H1 (cell line): Measurements from ENCODE around the gene OTOS. TPM values are rescaled to one million over a fixed set of nuclear protein-coding genes. Genes with fewer than 3 reads are reported as not detected.

Experiments
- ATF3 ChIP-seq: IDR thresholded peaks from 2 replicates; pipeline ENCODE4 v1.6.1; 2011; ENCODE audit warnings: low read depth, mild to moderate bottlenecking, low read length; ENCODE audit not compliant: insufficient read depth
- RFX5 ChIP-seq: IDR thresholded peaks from 2 replicates; pipeline ENCODE4 v1.6.1; 2011; ENCODE audit warnings: low read depth, low read length, improper control_type of control experiment, borderline replicate concordance
- SIN3A ChIP-seq, 2 experiments: IDR thresholded peaks in 1 of 2; conservative IDR thresholded peaks in 1 of 2; 2 replicates each; pipeline ENCODE4 v1.6.1; 2011 to 2012; ENCODE audit warnings: low read length in 2 of 2, improper control_type of control experiment in 1 of 2, low read depth in 1 of 2, mild to moderate bottlenecking in 1 of 2
- polyA plus RNA-seq, 7 experiments: library from polyadenylated mRNA; depleted of rRNA in 3 of 7; stranded (reverse) in 5 of 7; unstranded in 2 of 7; fragments of >200 nt in 5 of 7; fragments of 200-250 nt in 2 of 7; gene quantifications; 1 replicate in 5 of 7; 2 replicates in 1 of 7; 4 replicates in 1 of 7; pipeline versions ENCODE4 v1.2.1 to v1.2.3, GENCODE V29; 2011 to 2013; ENCODE audit warnings: missing spikeins in 2 of 7, mixed read lengths in 2 of 7
- total RNA-seq: library from RNA; stranded (reverse); fragmentation: NEBNext Ultra II Directional; extraction: Animal tissue kit (Norgen Biotek cat#: 25700); gene quantifications from 2 replicates; pipeline ENCODE4 v1.2.1, GENCODE V29; 2021
- TF ChIP-seq, protein P1 (sequence below): fragments of 300-600 bp; sonication (generic); IDR thresholded peaks from 2 replicates; pipeline ENCODE4 v1.7.1; 2012; ENCODE audit warnings: low read length, moderate library complexity, mild to moderate bottlenecking, inconsistent platforms; ENCODE audit not compliant: insufficient replicate concordance

The OTOS gene
- total and polyA plus RNA-seq, 2 of the 8 experiments (the other 6 are each of a cell fraction or from before 2014, with no cell fraction given): 0.17 TPM; not detected in 1

DNA sequence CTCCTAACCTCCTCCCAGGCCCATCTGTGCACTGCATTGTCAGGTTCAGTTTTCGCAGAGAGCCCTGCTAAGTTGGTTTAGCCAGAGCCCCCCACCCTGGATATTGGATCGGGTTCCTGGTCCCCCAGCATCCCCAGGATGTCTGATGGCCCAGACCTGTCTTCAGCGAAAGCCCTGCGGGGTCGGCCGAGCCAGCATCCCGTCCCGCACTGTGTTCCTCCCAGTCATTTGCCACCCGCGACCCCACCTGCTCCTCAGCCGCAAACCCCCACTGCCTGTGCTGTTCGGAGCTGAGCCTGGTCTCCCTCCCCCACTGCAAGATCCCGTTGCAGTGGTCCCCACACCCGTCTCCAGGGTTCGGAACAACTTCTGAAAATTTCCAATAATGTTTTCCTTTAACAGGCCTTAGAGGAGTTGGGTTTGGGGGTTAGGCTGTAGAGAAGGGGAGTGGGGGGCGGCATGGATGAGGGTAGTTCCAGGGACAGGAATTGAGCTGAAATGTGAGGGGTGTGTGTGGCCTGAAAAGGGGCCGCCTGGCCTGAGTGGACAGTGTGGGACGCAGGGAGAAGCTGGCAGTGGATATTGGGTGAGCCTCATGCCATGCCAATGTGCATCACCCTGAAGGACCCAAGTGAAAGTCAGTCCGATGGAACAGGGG, 2.7 kb downstream of the OTOS start (continued):
- TF ChIP-seq, protein P1, sequence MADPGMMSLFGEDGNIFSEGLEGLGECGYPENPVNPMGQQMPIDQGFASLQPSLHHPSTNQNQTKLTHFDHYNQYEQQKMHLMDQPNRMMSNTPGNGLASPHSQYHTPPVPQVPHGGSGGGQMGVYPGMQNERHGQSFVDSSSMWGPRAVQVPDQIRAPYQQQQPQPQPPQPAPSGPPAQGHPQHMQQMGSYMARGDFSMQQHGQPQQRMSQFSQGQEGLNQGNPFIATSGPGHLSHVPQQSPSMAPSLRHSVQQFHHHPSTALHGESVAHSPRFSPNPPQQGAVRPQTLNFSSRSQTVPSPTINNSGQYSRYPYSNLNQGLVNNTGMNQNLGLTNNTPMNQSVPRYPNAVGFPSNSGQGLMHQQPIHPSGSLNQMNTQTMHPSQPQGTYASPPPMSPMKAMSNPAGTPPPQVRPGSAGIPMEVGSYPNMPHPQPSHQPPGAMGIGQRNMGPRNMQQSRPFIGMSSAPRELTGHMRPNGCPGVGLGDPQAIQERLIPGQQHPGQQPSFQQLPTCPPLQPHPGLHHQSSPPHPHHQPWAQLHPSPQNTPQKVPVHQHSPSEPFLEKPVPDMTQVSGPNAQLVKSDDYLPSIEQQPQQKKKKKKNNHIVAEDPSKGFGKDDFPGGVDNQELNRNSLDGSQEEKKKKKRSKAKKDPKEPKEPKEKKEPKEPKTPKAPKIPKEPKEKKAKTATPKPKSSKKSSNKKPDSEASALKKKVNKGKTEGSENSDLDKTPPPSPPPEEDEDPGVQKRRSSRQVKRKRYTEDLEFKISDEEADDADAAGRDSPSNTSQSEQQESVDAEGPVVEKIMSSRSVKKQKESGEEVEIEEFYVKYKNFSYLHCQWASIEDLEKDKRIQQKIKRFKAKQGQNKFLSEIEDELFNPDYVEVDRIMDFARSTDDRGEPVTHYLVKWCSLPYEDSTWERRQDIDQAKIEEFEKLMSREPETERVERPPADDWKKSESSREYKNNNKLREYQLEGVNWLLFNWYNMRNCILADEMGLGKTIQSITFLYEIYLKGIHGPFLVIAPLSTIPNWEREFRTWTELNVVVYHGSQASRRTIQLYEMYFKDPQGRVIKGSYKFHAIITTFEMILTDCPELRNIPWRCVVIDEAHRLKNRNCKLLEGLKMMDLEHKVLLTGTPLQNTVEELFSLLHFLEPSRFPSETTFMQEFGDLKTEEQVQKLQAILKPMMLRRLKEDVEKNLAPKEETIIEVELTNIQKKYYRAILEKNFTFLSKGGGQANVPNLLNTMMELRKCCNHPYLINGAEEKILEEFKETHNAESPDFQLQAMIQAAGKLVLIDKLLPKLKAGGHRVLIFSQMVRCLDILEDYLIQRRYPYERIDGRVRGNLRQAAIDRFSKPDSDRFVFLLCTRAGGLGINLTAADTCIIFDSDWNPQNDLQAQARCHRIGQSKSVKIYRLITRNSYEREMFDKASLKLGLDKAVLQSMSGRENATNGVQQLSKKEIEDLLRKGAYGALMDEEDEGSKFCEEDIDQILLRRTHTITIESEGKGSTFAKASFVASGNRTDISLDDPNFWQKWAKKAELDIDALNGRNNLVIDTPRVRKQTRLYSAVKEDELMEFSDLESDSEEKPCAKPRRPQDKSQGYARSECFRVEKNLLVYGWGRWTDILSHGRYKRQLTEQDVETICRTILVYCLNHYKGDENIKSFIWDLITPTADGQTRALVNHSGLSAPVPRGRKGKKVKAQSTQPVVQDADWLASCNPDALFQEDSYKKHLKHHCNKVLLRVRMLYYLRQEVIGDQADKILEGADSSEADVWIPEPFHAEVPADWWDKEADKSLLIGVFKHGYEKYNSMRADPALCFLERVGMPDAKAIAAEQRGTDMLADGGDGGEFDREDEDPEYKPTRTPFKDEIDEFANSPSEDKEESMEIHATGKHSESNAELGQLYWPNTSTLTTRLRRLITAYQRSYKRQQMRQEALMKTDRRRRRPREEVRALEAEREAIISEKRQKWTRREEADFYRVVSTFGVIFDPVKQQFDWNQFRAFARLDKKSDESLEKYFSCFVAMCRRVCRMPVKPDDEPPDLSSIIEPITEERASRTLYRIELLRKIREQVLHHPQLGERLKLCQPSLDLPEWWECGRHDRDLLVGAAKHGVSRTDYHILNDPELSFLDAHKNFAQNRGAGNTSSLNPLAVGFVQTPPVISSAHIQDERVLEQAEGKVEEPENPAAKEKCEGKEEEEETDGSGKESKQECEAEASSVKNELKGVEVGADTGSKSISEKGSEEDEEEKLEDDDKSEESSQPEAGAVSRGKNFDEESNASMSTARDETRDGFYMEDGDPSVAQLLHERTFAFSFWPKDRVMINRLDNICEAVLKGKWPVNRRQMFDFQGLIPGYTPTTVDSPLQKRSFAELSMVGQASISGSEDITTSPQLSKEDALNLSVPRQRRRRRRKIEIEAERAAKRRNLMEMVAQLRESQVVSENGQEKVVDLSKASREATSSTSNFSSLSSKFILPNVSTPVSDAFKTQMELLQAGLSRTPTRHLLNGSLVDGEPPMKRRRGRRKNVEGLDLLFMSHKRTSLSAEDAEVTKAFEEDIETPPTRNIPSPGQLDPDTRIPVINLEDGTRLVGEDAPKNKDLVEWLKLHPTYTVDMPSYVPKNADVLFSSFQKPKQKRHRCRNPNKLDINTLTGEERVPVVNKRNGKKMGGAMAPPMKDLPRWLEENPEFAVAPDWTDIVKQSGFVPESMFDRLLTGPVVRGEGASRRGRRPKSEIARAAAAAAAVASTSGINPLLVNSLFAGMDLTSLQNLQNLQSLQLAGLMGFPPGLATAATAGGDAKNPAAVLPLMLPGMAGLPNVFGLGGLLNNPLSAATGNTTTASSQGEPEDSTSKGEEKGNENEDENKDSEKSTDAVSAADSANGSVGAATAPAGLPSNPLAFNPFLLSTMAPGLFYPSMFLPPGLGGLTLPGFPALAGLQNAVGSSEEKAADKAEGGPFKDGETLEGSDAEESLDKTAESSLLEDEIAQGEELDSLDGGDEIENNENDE: no peak
- TF ChIP-seq RFX5 (no peak), SIN3A (conservative IDR thresholded peaks at IDR 0.05 in 1 of 2, IDR thresholded peaks at IDR 0.05 in 1 of 2; ENCODE audit: low read depth in 1 of 2, low read length in 2 of 2) (no peak), ATF3 (no peak)
